HepG2 (cell line): ENCODE results near the gene SLC10A1. TPM values are rescaled to one million over a fixed set of nuclear protein-coding genes. Genes with fewer than 3 reads are reported as not detected.

Source experiments
- ATAC-seq: fragments of 200-7000 bp; cut with Tn5 transposase; 3 replicates; pipeline ENCODE4 v1.9.1; 2020; ENCODE audit warnings: mild to moderate bottlenecking, moderate library complexity
- BruUV-seq: library from RNA; stranded (reverse); fragments of 400-500 nt; replicated peaks from 2 replicates; lab custom pipeline; 2021; lab: Mats Ljungman, UMichigan
- CTCF ChIA-PET: fragments of 300-600 bp; formaldehyde crosslinking; extraction: SDS; loops from one replicate; lab custom pipeline; 2021; ENCODE audit warnings: low total read pairs, inconsistent platforms, low intra/inter-chr PET ratio; lab: Yijun Ruan, JAX
- POLR2A ChIA-PET: fragments of 350-600 bp; sonication (Branson Sonifier 250); formaldehyde crosslinking; loops from one replicate; lab custom pipeline; 2020; ENCODE audit warnings: antibody characterized with exemption, inconsistent platforms; lab: Yijun Ruan, JAX
- DNase-seq: peaks from one replicate; pipeline ENCODE4 v3.0.0-alpha.2; 2015; ENCODE audit warnings: low spot score
- FAIRE-seq: peaks from 3 replicates; lab custom pipeline; 2011; peaks lifted over from hg19 to GRCh38; lab: Jason Lieb, UNC
- H2AFZ ChIP-seq: one replicate; pipeline ENCODE4 v1.6.1; 2011; ENCODE audit warnings: low read length, inconsistent platforms
- H3K27ac ChIP-seq: fragments of 300-600 bp; 3 replicates; pipeline ENCODE4 v1.8.0; 2011; ENCODE audit warnings: mixed run types, mild to moderate bottlenecking, mixed read lengths, low read length, inconsistent platforms; ENCODE audit not compliant: insufficient read depth; ENCODE audit errors: extremely low read length
- H3K27me3 ChIP-seq, 2 experiments: fragments of 200-600 bp in 1 of 2; 2 replicates in 1 of 2; 3 replicates in 1 of 2; pipeline versions ENCODE4 v1.6.0 to v1.8.0; 2011; ENCODE audit warnings: low read length in 2 of 2, mild to moderate bottlenecking in 2 of 2, moderate library complexity in 2 of 2, inconsistent platforms in 1 of 2; ENCODE audit not compliant: insufficient read depth in 2 of 2, control insufficient read depth in 1 of 2
- H3K36me3 ChIP-seq, 2 experiments: fragments of 200-600 bp in 1 of 2; replicated peaks in 1 of 2; 2 replicates in 1 of 2; 3 replicates in 1 of 2; pipeline versions ENCODE4 v1.5.1 to v1.8.0; 2011; ENCODE audit warnings: low read length in 2 of 2, inconsistent platforms in 1 of 2; ENCODE audit not compliant: insufficient read depth in 2 of 2, control insufficient read depth in 1 of 2
- H3K4me1 ChIP-seq: 2 replicates; pipeline ENCODE4 v1.5.1; 2012; ENCODE audit warnings: low read length, inconsistent platforms; ENCODE audit not compliant: insufficient read depth
- H3K4me2 ChIP-seq: 2 replicates; pipeline ENCODE4 v1.6.0; 2011; ENCODE audit warnings: low read depth, low read length, inconsistent platforms
- H3K4me3 ChIP-seq, 3 experiments: fragments of 200-600 bp in 1 of 3; sonication (generic), shearing (Covaris generic) in 1 of 3; replicated peaks in 1 of 3; 2 replicates each; pipeline ENCODE4 v1.5.1; 2011 to 2016; ENCODE audit warnings: low read length in 3 of 3, inconsistent platforms in 2 of 3, low read depth in 2 of 3, mild to moderate bottlenecking in 2 of 3, control low read depth in 1 of 3, mixed read lengths in 1 of 3; ENCODE audit not compliant: insufficient read depth in 1 of 3
- H3K79me2 ChIP-seq: one replicate; pipeline ENCODE4 v1.6.1; 2011; ENCODE audit warnings: low read length, inconsistent platforms; ENCODE audit not compliant: insufficient read depth
- H3K9ac ChIP-seq: 2 replicates; pipeline ENCODE4 v1.6.0; 2011; ENCODE audit warnings: mild to moderate bottlenecking, low read depth, low read length, inconsistent platforms; ENCODE audit not compliant: insufficient read depth
- H3K9me3 ChIP-seq: 2 replicates; pipeline ENCODE4 v1.5.1; 2012; ENCODE audit warnings: mild to moderate bottlenecking, low read length
- H4K20me1 ChIP-seq: 2 replicates; pipeline ENCODE4 v1.6.0; 2011; ENCODE audit warnings: inconsistent platforms, mild to moderate bottlenecking, low read length, moderate library complexity; ENCODE audit not compliant: insufficient read depth
- AFF4 ChIP-seq: sonication (generic); formaldehyde crosslinking; IDR thresholded peaks from 2 replicates; pipeline ENCODE4 v1.4.0; 2020; ENCODE audit warnings: missing genetic modification reagents
- CBFB ChIP-seq: sonication (generic); formaldehyde crosslinking; IDR thresholded peaks from 2 replicates; pipeline ENCODE4 v1.4.0; 2020; ENCODE audit warnings: missing genetic modification reagents
- IRF2 ChIP-seq: IDR thresholded peaks from 2 replicates; pipeline ENCODE4 v1.6.1; 2018; ENCODE audit warnings: missing genetic modification reagents, missing compliant biosample characterization
- JUNB ChIP-seq: sonication (generic); formaldehyde crosslinking; IDR thresholded peaks from 2 replicates; pipeline ENCODE4 v1.8.0; 2022; ENCODE audit warnings: missing genetic modification reagents, mild to moderate bottlenecking, borderline replicate concordance
- KAT8 ChIP-seq: IDR thresholded peaks from 2 replicates; pipeline ENCODE4 v1.6.1; 2016; ENCODE audit warnings: missing genetic modification reagents, missing compliant biosample characterization
- LCORL ChIP-seq, 2 experiments: fragments of 450-650 bp in 1 of 2; sonication (generic) in 1 of 2; formaldehyde crosslinking in 1 of 2; IDR thresholded peaks; 2 replicates each; pipeline versions ENCODE4 v1.5.0 to v1.6.1; 2017 to 2020; ENCODE audit warnings: antibody characterized with exemption in 1 of 2, missing genetic modification reagents in 1 of 2
- MBNL3 ChIP-seq: fragments of 250-450 bp; sonication (Bioruptor Pico); conservative IDR thresholded peaks from 2 replicates; pipeline ENCODE4 v1.8.0; 2022; ENCODE audit warnings: mild to moderate bottlenecking, inconsistent platforms
- PAXIP1 ChIP-seq: sonication (generic); formaldehyde crosslinking; conservative IDR thresholded peaks from 2 replicates; pipeline ENCODE4 v1.4.0; 2020; ENCODE audit warnings: mild to moderate bottlenecking, missing genetic modification reagents, moderate library complexity
- PITX1 ChIP-seq: sonication (generic); formaldehyde crosslinking; IDR thresholded peaks from 2 replicates; pipeline ENCODE4 v1.5.1; 2020; ENCODE audit warnings: mild to moderate bottlenecking, missing genetic modification reagents
- PPARG ChIP-seq: conservative IDR thresholded peaks from 2 replicates; pipeline ENCODE4 v1.6.1; 2016; ENCODE audit warnings: missing biosample characterization, missing genetic modification reagents
- SAP130 ChIP-seq: IDR thresholded peaks from 2 replicates; pipeline ENCODE4 v1.6.1; 2016; ENCODE audit warnings: low read depth
- SOX13 ChIP-seq, 3 experiments: fragments of 450-650 bp in 1 of 3; sonication (generic) in 1 of 3; formaldehyde crosslinking in 1 of 3; IDR thresholded peaks in 2 of 3; conservative IDR thresholded peaks in 1 of 3; 2 replicates each; pipeline versions ENCODE4 v1.5.0 to v1.6.1; 2016 to 2020; ENCODE audit warnings: antibody characterized with exemption in 1 of 3, mild to moderate bottlenecking in 1 of 3, missing compliant biosample characterization in 1 of 3, missing genetic modification reagents in 1 of 3, moderate library complexity in 1 of 3
- ZNF777 ChIP-seq: sonication (generic); formaldehyde crosslinking; IDR thresholded peaks from 2 replicates; pipeline ENCODE4 v1.4.0; 2020; ENCODE audit warnings: missing genetic modification reagents
- WGBS: methylation state at CpG from one replicate; pipeline ENCODE4 v1.1.6; 2017; ENCODE audit warnings: low lambda C conversion rate; 5-methylcytosine and 5-hydroxymethylcytosine counted together
- in situ Hi-C: cut with HindIII; loops from 2 replicates; pipeline ENCODE4 v1.10.0; 2017; ENCODE audit warnings: low pct_unique_long_range_greater_than_20kb; ENCODE audit not compliant: extremely low pct_ligation_motif_present
- intact Hi-C: fragments of 100-400 bp; cut with micrococcal nuclease; formaldehyde crosslinking; loops from one replicate; pipeline ENCODE4 v1.10.0; 2022; ENCODE audit not compliant: unreplicated experiment
- polyA plus RNA-seq, 8 experiments: library from polyadenylated mRNA; depleted of rRNA in 3 of 8; stranded (reverse) in 7 of 8; unstranded in 1 of 8; fragments of >200 nt; fragmentation: Illumina TruSeq in 4 of 8; extraction: Trizol in 4 of 8; gene quantifications; 2 replicates each; pipeline versions ENCODE4 v1.2.1 to v1.2.3, GENCODE V29; 2011 to 2016; ENCODE audit warnings: low read depth in 4 of 8, missing spikeins in 1 of 8, mixed read lengths in 1 of 8; ENCODE audit not compliant: insufficient read depth in 1 of 8
- total RNA-seq, 5 experiments: library from RNA; depleted of rRNA; stranded (reverse); fragments of >200 nt; fragmentation: Illumina TruSeq; extraction: Trizol; gene quantifications; 2 replicates each; pipeline ENCODE4 v1.2.3, GENCODE V29; 2016; ENCODE audit warnings: low read depth in 1 of 5
- TF ChIP-seq, protein P1 (sequence below): sonication (generic); formaldehyde crosslinking; IDR thresholded peaks from 2 replicates; pipeline ENCODE4 v1.5.0; 2020; ENCODE audit warnings: missing genetic modification reagents, mild to moderate bottlenecking, borderline replicate concordance

SLC10A1 gene
- total and polyA plus RNA-seq, 2 of the 13 experiments (the other 11 are each of a cell fraction or from before 2014, with no cell fraction given) = 0.17 TPM; not detected in 1

GRCh38 chr14:69818758-69819191 is 21.7 kb upstream of the SLC10A1 start:
- 0 out of 2 replicates have a peak overlapping the region, but pooled peaks have one; percentile 19 for H3K4me2 ChIP-seq
- 7% methylated on average over 11 of the region's 11 CpGs for WGBS
- FAIRE-seq = peak; percentile 92
- in situ Hi-C loops (loop anchor here (5.0 to 10.0 kb wide), 2 partner anchors 209 to 496 kb away; no protein-coding TSS in a partner anchor), intact Hi-C loops (loop anchor here (1.0 to 10.0 kb wide), 5 partner anchors 66 to 500 kb away; no protein-coding TSS in a partner anchor)
- peak; percentile 68 for DNase-seq
- CTCF ChIA-PET = interaction anchor here (0.6 to 3.0 kb wide), 7 partner anchors 18 to 499 kb away, joined by 3 to 45 read pairs (median 8); no protein-coding TSS in a partner anchor
- H3K4me3 ChIP-seq = no peak overlapping the region
- no peaks in the 10 kb centered on the region for H4K20me1 ChIP-seq
- H3K4me1 ChIP-seq = peaks cover 12% of the 10 kb centered on the region
- H3K9me3 ChIP-seq = no peaks in the 10 kb centered on the region
- H3K79me2 ChIP-seq = no peaks in the 10 kb centered on the region
- no peaks in the 10 kb centered on the region for H3K36me3 ChIP-seq
- POLR2A ChIA-PET = interaction anchor here (1.0 kb wide), 1 partner anchor 60 kb away, joined by 3 read pairs; the partner anchor contains the start of gene SMOC1
- H3K9ac ChIP-seq = no peak overlapping the region
- peak; percentile 94 for ATAC-seq
- no peaks in the 10 kb centered on the region; a peak in 1 of 5 replicates for H3K27me3 ChIP-seq
- H2AFZ ChIP-seq = no peak overlapping the region
- no TSS peak for BruUV-seq
- no peak overlapping the region for H3K27ac ChIP-seq
- TF ChIP-seq ZNF777 (CRISPR knock-in tag) (no peak), MBNL3 (no peak), SAP130 (CRISPR knock-in tag) (0 out of 2 replicates have a peak, but pooled peaks have one; percentile 21), IRF2 (CRISPR knock-in tag) (0 out of 2 replicates have a peak, but pooled peaks have one; percentile 17), KAT8 (peak; percentile 40; the same call in 1 of the 2 replicates), AFF4 (CRISPR knock-in tag) (no peak), PAXIP1 (CRISPR knock-in tag) (peak; percentile 26; the same call in 1 of the 2 replicates), PITX1 (CRISPR knock-in tag) (no peak), SOX13 (IDR thresholded peaks at IDR 0.05) (no peak), SOX13 (CRISPR knock-in tag; conservative IDR thresholded peaks at IDR 0.05 in 1 of 2, IDR thresholded peaks at IDR 0.05 in 1 of 2) (peak in 1 of 2 experiments; percentile 13; a peak in 1 of 4 replicates), PPARG (CRISPR knock-in tag) (0 out of 2 replicates have a peak, but pooled peaks have one; percentile 43), LCORL (IDR thresholded peaks at IDR 0.05) (no peak), LCORL (CRISPR knock-in tag; IDR thresholded peaks at IDR 0.05) (peak; percentile 77), JUNB (CRISPR knock-in tag) (no peak), CBFB (no peak)
- TF ChIP-seq, protein P1, sequence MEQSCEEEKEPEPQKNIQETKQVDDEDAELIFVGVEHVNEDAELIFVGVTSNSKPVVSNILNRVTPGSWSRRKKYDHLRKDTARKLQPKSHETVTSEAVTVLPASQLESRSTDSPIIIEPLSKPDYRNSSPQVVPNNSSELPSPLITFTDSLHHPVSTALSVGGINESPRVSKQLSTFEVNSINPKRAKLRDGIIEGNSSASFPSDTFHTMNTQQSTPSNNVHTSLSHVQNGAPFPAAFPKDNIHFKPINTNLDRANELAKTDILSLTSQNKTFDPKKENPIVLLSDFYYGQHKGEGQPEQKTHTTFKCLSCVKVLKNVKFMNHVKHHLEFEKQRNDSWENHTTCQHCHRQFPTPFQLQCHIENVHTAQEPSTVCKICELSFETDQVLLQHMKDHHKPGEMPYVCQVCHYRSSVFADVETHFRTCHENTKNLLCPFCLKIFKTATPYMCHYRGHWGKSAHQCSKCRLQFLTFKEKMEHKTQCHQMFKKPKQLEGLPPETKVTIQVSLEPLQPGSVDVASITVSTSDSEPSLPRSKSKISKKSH (CRISPR knock-in tag) = no peak
